Measurements from ENCODE around the gene WDR83. TPM values are rescaled to one million over a fixed set of nuclear protein-coding genes. Genes with fewer than 3 reads are reported as not detected.
A peak's percentile ranks its signal among the peaks of the same experiment; 100 is the strongest.

Gene WDR83
- total RNA-seq, 2 donors from 2014 or later: 18.8 to 26.2 TPM

DNA sequence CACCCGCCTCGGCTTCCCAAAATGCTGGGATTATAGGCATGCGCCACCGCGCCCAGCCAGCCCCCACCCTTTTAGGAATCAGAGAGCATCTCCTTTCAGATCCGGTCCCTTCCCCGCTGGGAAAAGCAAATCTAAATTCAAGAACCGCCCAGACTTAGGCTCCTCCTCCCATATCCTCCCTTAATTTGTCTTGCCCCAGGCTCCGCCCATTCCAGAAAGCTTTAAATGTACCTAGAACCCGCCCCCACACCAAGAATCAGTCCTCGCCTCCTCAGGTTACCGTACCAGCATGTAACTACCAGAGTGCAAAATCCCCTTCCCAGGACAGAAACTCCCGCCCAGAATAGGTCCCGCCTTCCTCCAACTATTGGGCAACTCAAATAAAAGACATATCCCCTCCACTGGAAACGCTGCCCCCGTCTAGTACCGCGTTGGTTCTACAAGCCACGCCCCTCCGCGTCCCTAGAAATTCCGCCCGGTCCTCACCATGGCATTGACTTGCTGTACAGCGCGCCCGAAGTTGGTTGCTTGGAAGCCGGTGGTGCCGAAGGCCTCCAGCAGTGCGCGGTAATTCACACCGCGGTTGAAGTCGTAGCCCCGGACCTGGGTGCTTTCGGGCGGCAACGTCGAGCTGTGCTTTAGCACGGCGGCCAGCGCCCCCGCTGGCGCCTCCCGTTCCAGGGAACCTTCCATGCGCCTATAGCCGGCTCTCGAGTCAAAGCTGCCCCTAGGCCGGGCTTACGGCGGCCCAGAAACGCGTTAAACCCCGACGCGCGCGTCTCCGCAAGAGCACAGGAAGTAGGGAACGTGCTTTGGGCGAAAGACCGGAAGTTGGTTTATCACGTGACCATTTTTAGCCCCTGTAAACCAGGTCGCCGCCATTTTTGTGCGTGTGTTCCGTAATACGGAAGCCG lies 14.7 kb downstream of the WDR83 start, which contains the start of gene DHPS:
DHPS (minus strand) TSS at position 807 of the 914 bp plus-strand sequence; CDS start at position 693, 114 bp downstream.
- no peaks in the 10 kb centered on the region for H3K9me3 ChIP-seq (ENCODE audit: control insufficient read depth, low read length)
- no peak for TF ChIP-seq CTCF (conservative IDR thresholded peaks at IDR 0.05)
- Mint-ChIP-seq H3K4me3 (peak within 1 kb of the TSS; percentile 96), H3K4me1 (peaks cover 4% of the 10 kb centered on the region), H3K27me3 (ENCODE audit: insufficient read depth) (no peaks in the 10 kb centered on the region), H3K27ac (peak within 1 kb of the TSS; percentile 98), H3K36me3 (ENCODE audit: low read depth) (peaks cover 34% of the 10 kb centered on the region), H3K9me3 (no peaks in the 10 kb centered on the region)
- H3K4me3 ChIP-seq (ENCODE audit: low read length): peak within 1 kb of the TSS; percentile 95
- WGBS, 2 experiments (ENCODE audit: insufficient coverage in 1 of 2, insufficient read length in 1 of 2): 0% methylated on average over 33 to 68 of the region's 68 CpGs
- peak within 1 kb of the TSS; percentile 100 for H3K9ac ChIP-seq (ENCODE audit: extremely low read depth, low read length, poor library complexity, severe bottlenecking)
- no peaks in the 10 kb centered on the region for H3K27me3 ChIP-seq (ENCODE audit: control insufficient read depth, insufficient read depth, low read length, poor library complexity, severe bottlenecking)
- H3K4me1 ChIP-seq (ENCODE audit: control insufficient read depth, insufficient read depth, low read length): no peaks in the 10 kb centered on the region
- H3K27ac ChIP-seq (ENCODE audit: low read depth, low read length): peak within 1 kb of the TSS; percentile 99
- H3K36me3 ChIP-seq (ENCODE audit: control insufficient read depth, insufficient read depth, low read length): peaks cover 36% of the 10 kb centered on the region
- peak; percentile 98 for DNase-seq

GRCh38 chr19:12685831-12686230 lies 19.2 kb downstream of the WDR83 start:
- Histone ChIP-seq H3K4me1 (ENCODE audit: control insufficient read depth, insufficient read depth, low read length) (no peaks in the 10 kb centered on the region), H3K9ac (ENCODE audit: extremely low read depth, low read length, poor library complexity, severe bottlenecking) (no peak overlapping the region), H3K9me3 (ENCODE audit: control insufficient read depth, low read length) (no peaks in the 10 kb centered on the region), H3K4me3 (ENCODE audit: low read length) (no peak overlapping the region), H3K36me3 (ENCODE audit: control insufficient read depth, insufficient read depth, low read length) (no peaks in the 10 kb centered on the region), H3K27me3 (ENCODE audit: control insufficient read depth, insufficient read depth, low read length, poor library complexity, severe bottlenecking) (no peaks in the 10 kb centered on the region), H3K27ac (ENCODE audit: low read depth, low read length) (no peak overlapping the region)
- H3K27me3 Mint-ChIP-seq (ENCODE audit: insufficient read depth): no peaks in the 10 kb centered on the region
- H3K36me3 Mint-ChIP-seq (ENCODE audit: low read depth): peaks cover 7% of the 10 kb centered on the region
- H3K27ac Mint-ChIP-seq: no peak overlapping the region
- WGBS, 2 experiments (ENCODE audit: insufficient coverage in 1 of 2, insufficient read length in 1 of 2): 84 to 96% methylated on average over 3 of the region's 3 CpGs
- DNase-seq: no peak
- peaks cover 3% of the 10 kb centered on the region for H3K4me1 Mint-ChIP-seq
- H3K9me3 Mint-ChIP-seq: no peaks in the 10 kb centered on the region
- no peak overlapping the region for H3K4me3 Mint-ChIP-seq
- no peak for TF ChIP-seq CTCF (conservative IDR thresholded peaks at IDR 0.05)

- Histone ChIP-seq H3K9me3 (ENCODE audit: control insufficient read depth, low read length) (no peaks in the 10 kb centered on the region), H3K36me3 (ENCODE audit: control insufficient read depth, insufficient read depth, low read length) (peaks cover under 1% of the 10 kb centered on the region), H3K9ac (ENCODE audit: extremely low read depth, low read length, poor library complexity, severe bottlenecking) (no peak within 1 kb of the TSS), H3K4me1 (ENCODE audit: control insufficient read depth, insufficient read depth, low read length) (no peaks in the 10 kb centered on the region), H3K4me3 (ENCODE audit: low read length) (no peak within 1 kb of the TSS), H3K27ac (ENCODE audit: low read depth, low read length) (no peak within 1 kb of the TSS), H3K27me3 (ENCODE audit: control insufficient read depth, insufficient read depth, low read length, poor library complexity, severe bottlenecking) (no peaks in the 10 kb centered on the region)
- H3K4me1 Mint-ChIP-seq: no peaks in the 10 kb centered on the region
- no peaks in the 10 kb centered on the region for H3K27me3 Mint-ChIP-seq (ENCODE audit: insufficient read depth)
- peaks cover 5% of the 10 kb centered on the region for H3K36me3 Mint-ChIP-seq (ENCODE audit: low read depth)
- WGBS, 2 experiments (ENCODE audit: insufficient coverage in 1 of 2, insufficient read length in 1 of 2): 91 to 96% methylated on average over 7 to 9 of the region's 9 CpGs
- no peak for DNase-seq
- H3K4me3 Mint-ChIP-seq: no peak within 1 kb of the TSS
- TF ChIP-seq CTCF (conservative IDR thresholded peaks at IDR 0.05): peak; percentile 11
- no peak within 1 kb of the TSS for H3K27ac Mint-ChIP-seq
- no peaks in the 10 kb centered on the region for H3K9me3 Mint-ChIP-seq
Measured at GRCh38 chr19:12687496-12688196, 21.0 kb downstream of the WDR83 start, which contains the start of gene GNG14. TSS of gene GNG14 (plus strand) at chr19:12687998. CDS start at chr19:12688049, 51 bp downstream.

All from endodermal cell (in vitro differentiated cells).